ENCODE results near the gene KDM4C. TPM values are rescaled to one million over a fixed set of nuclear protein-coding genes. Genes with fewer than 3 reads are reported as not detected.

Gene KDM4C
- total RNA-seq, 1 donor from 2014 or later, result 14.7 TPM

DNA sequence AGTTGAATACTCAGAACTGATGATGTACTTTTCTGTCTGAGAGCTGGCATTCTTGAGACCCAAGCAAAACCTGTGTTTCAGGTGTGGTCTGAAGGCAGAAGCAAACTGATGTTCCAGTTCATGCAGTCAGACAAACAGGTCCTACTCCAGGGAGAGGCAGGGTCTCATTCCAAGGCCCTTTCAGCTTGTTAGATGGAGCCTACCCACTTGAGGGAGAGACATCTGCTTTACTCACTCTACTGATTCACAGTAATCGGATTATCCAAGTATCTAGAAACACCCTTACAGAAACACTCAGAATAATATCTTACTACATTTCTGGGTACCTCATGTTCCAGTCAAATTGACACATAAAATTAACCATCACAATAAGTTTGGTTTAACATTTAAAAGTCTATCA lies 207.8 kb downstream of the KDM4C start:
- Histone ChIP-seq H3K27me3 (ENCODE audit: control insufficient read depth, insufficient read depth, low read length) (no peaks in the 10 kb centered on the region), H3K4me3 (ENCODE audit: low read depth, low read length) (no peak overlapping the region), H3K36me3 (ENCODE audit: control insufficient read depth, insufficient read depth, low read length) (no peaks in the 10 kb centered on the region)
- no peak for DNase-seq (ENCODE audit: low read depth)
- TF ChIP-seq, protein P1, sequence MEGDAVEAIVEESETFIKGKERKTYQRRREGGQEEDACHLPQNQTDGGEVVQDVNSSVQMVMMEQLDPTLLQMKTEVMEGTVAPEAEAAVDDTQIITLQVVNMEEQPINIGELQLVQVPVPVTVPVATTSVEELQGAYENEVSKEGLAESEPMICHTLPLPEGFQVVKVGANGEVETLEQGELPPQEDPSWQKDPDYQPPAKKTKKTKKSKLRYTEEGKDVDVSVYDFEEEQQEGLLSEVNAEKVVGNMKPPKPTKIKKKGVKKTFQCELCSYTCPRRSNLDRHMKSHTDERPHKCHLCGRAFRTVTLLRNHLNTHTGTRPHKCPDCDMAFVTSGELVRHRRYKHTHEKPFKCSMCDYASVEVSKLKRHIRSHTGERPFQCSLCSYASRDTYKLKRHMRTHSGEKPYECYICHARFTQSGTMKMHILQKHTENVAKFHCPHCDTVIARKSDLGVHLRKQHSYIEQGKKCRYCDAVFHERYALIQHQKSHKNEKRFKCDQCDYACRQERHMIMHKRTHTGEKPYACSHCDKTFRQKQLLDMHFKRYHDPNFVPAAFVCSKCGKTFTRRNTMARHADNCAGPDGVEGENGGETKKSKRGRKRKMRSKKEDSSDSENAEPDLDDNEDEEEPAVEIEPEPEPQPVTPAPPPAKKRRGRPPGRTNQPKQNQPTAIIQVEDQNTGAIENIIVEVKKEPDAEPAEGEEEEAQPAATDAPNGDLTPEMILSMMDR (IDR thresholded peaks at IDR 0.05; ENCODE audit: insufficient read depth, low read length, poor library complexity, severe bottlenecking), result no peak

DNA sequence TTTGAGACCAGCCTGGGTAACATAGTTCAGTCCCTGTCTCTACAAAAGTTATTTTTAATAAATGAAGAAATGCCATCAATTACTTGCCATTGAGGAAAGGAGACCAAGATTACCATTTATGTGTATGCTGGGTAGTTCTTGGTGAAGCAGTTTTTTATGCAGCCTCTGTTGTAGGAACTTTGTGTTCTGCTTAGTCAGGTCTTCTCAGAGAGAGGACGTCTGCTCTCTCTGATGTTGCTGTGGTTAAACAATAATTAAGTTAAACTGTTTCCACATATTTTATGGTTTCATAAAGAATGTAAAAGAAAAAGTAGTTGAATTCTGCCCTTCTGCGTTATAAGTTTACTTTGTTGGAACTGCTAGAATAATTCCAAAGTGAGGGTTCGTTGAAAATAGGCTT lies 210.5 kb downstream of the KDM4C start:
- H3K36me3 ChIP-seq (ENCODE audit: control insufficient read depth, insufficient read depth, low read length), result no peaks in the 10 kb centered on the region
- no peak for DNase-seq (ENCODE audit: low read depth)
- no peaks in the 10 kb centered on the region for H3K27me3 ChIP-seq (ENCODE audit: control insufficient read depth, insufficient read depth, low read length)
- TF ChIP-seq, protein P1 (IDR thresholded peaks at IDR 0.05; ENCODE audit: insufficient read depth, low read length, poor library complexity, severe bottlenecking), result no peak
- no peak overlapping the region for H3K4me3 ChIP-seq (ENCODE audit: low read depth, low read length)

DNA sequence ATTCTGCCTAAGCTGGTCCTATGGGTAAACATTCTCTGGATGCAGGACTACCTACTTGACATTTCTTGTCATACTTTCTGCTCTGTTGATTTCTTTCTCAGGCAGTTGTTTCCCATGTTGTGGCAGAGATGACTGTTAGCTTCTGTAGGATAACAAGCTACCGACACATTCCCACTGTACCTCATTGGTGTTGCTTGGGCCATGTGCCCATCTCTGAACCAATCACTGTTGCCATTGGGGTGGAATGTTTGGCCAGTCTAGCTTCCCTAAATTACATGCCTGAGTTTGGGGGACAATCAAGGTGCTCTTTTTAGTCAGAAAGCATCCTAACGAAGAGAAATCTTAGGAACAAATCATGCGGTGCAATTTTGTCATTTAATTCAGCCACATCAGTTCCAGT lies 212.0 kb downstream of the KDM4C start:
- TF ChIP-seq, protein P1 (IDR thresholded peaks at IDR 0.05; ENCODE audit: insufficient read depth, low read length, poor library complexity, severe bottlenecking), result no peak
- H3K36me3 ChIP-seq (ENCODE audit: control insufficient read depth, insufficient read depth, low read length), result no peaks in the 10 kb centered on the region
- DNase-seq (ENCODE audit: low read depth), result no peak
- no peaks in the 10 kb centered on the region for H3K27me3 ChIP-seq (ENCODE audit: control insufficient read depth, insufficient read depth, low read length)
- H3K4me3 ChIP-seq (ENCODE audit: low read depth, low read length), result no peak overlapping the region

DNA sequence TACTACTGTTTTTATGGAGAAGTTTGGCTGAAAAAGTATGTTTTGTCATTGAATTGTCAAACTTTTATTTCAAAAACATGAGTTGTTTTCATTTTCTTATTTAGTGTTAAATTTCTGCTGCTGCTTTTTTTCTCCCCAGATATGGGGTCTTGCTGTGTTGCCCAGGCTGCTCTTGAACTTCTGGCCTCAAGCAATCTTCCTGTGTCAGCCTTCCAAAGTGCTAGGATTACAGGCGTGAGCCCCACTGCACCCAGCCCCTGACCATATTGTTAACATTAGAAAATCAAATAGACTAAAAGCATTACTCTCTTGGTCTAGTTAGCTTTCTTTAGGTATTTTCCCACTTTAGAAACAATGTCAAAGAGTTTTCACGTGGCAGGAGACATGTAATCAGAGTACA lies 215.3 kb downstream of the KDM4C start:
- no peaks in the 10 kb centered on the region for H3K27me3 ChIP-seq (ENCODE audit: control insufficient read depth, insufficient read depth, low read length)
- no peak overlapping the region for H3K4me3 ChIP-seq (ENCODE audit: low read depth, low read length)
- TF ChIP-seq, protein P1 (IDR thresholded peaks at IDR 0.05; ENCODE audit: insufficient read depth, low read length, poor library complexity, severe bottlenecking), result no peak
- no peak for DNase-seq (ENCODE audit: low read depth)
- no peaks in the 10 kb centered on the region for H3K36me3 ChIP-seq (ENCODE audit: control insufficient read depth, insufficient read depth, low read length)

DNA sequence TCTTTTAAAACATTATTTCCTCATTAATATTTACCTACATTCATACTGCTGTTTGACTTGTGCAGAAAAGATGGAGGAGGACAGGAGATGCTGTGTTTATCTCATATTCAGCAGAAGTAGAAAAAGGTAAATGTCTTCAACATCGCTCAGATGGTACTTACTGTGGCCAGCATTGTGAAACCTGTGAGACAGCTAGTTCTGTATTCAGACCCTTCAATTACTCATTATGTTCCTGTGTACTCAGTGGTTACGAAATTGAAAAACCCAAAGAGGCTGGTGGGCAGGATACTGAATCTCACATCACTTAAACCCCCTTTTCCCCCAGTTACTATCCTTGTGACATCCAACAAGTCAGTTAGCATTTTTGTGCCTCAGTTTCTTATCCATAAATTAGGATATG lies 216.0 kb downstream of the KDM4C start:
- H3K36me3 ChIP-seq (ENCODE audit: control insufficient read depth, insufficient read depth, low read length), result no peaks in the 10 kb centered on the region
- no peak for DNase-seq (ENCODE audit: low read depth)
- TF ChIP-seq, protein P1 (IDR thresholded peaks at IDR 0.05; ENCODE audit: insufficient read depth, low read length, poor library complexity, severe bottlenecking), result no peak
- no peaks in the 10 kb centered on the region for H3K27me3 ChIP-seq (ENCODE audit: control insufficient read depth, insufficient read depth, low read length)
- no peak overlapping the region for H3K4me3 ChIP-seq (ENCODE audit: low read depth, low read length)

DNA sequence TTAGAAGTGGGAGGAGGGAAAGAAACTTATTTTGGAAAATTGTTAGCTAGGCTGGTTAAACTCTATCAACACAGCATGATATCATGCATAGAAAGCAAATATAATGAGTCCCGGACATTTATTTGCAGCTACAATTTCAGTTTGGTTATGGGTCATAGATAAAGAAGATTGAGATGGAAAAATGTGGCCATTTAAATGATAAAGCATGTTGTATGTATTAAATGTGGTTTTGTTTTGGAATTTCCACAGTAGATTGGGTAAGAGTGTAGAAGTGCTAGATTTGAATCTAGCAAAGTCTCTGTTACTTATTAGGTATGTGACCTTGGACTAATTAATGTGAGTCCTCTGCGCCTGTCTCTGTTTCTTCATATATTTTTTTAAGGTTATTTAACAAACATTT lies 217.4 kb downstream of the KDM4C start:
- TF ChIP-seq, protein P1 (IDR thresholded peaks at IDR 0.05; ENCODE audit: insufficient read depth, low read length, poor library complexity, severe bottlenecking), result no peak
- Histone ChIP-seq H3K36me3 (ENCODE audit: control insufficient read depth, insufficient read depth, low read length) (no peaks in the 10 kb centered on the region), H3K4me3 (ENCODE audit: low read depth, low read length) (no peak overlapping the region), H3K27me3 (ENCODE audit: control insufficient read depth, insufficient read depth, low read length) (no peaks in the 10 kb centered on the region)
- DNase-seq (ENCODE audit: low read depth), result no peak

Measured in kidney epithelial cell (primary cell).